ENCODE measurements around the gene TRPC6. TPM values are rescaled to one million over a fixed set of nuclear protein-coding genes. Genes with fewer than 3 reads are reported as not detected.

TRPC6 gene
- total RNA-seq, 1 experiment from 2014 or later = not detected

DNA sequence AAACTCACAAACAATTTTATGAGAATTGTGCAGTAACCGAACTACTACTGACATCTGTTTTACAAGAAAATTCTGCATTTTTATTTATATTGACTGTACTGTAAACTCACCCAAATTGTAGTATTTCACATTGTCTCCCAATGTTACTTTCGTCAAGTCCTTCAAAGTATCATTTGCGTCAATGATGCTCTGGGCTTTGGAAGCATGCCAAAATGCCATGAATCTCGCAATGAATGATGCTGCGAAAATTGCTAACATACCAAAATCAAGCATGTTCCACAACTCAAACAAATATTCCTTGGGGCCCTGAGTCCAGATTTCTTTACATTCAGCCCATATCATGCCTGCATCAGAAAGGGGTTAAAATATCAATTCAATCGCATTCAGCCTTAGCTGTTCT, 107.6 kb downstream of the TRPC6 start:
- Mint-ChIP-seq H3K36me3 (ENCODE audit: insufficient read depth, unreplicated experiment) (no peaks in the 10 kb centered on the region), H3K4me1 (ENCODE audit: insufficient read depth, unreplicated experiment) (peaks cover 12% of the 10 kb centered on the region), H3K9me3 (ENCODE audit: unreplicated experiment) (no peaks in the 10 kb centered on the region), H3K27me3 (ENCODE audit: insufficient read depth, unreplicated experiment) (no peaks in the 10 kb centered on the region), H3K4me3 (ENCODE audit: unreplicated experiment) (no peak overlapping the region), H3K27ac (ENCODE audit: low read depth, unreplicated experiment) (no peak overlapping the region)
- TF ChIP-seq, protein P1, sequence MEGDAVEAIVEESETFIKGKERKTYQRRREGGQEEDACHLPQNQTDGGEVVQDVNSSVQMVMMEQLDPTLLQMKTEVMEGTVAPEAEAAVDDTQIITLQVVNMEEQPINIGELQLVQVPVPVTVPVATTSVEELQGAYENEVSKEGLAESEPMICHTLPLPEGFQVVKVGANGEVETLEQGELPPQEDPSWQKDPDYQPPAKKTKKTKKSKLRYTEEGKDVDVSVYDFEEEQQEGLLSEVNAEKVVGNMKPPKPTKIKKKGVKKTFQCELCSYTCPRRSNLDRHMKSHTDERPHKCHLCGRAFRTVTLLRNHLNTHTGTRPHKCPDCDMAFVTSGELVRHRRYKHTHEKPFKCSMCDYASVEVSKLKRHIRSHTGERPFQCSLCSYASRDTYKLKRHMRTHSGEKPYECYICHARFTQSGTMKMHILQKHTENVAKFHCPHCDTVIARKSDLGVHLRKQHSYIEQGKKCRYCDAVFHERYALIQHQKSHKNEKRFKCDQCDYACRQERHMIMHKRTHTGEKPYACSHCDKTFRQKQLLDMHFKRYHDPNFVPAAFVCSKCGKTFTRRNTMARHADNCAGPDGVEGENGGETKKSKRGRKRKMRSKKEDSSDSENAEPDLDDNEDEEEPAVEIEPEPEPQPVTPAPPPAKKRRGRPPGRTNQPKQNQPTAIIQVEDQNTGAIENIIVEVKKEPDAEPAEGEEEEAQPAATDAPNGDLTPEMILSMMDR (IDR thresholded peaks at IDR 0.05; ENCODE audit: unreplicated experiment) = no peak
- ChIA-PET POLR2A (no interaction called here), CTCF (no interaction called here)
- intact Hi-C loops (cut with micrococcal nuclease) = no loop called here
- DNase-seq (ENCODE audit: unreplicated experiment) = no peak
- BruUV-seq (replicated peaks) = no TSS peak

DNA sequence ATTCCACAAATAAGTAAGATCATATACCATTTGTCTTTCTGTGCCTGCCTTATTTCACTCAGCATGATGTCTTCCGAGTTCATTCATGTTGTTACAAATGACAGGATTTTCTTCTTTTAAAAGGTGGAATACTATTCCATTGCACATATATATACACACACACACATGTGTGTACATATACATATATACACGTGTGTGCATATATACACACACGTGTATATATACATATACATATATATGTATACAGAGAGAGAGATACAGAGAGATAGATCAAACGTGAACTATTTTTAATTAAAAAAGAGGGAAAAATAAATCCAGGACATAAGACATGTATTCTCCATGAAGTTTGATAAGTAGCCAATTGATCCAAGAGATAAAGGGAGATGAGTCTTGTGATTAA, 108.1 kb downstream of the TRPC6 start:
- no peak overlapping the region for H3K27ac Mint-ChIP-seq (ENCODE audit: low read depth, unreplicated experiment)
- H3K9me3 Mint-ChIP-seq (ENCODE audit: unreplicated experiment) = no peaks in the 10 kb centered on the region
- H3K4me1 Mint-ChIP-seq (ENCODE audit: insufficient read depth, unreplicated experiment) = peaks cover 12% of the 10 kb centered on the region
- intact Hi-C loops (cut with micrococcal nuclease) = no loop called here
- no peaks in the 10 kb centered on the region for H3K27me3 Mint-ChIP-seq (ENCODE audit: insufficient read depth, unreplicated experiment)
- no peak for DNase-seq (ENCODE audit: unreplicated experiment)
- ChIA-PET POLR2A (interaction anchor here (0.6 kb wide), 1 partner anchor 348 kb away, joined by 4 read pairs; no protein-coding TSS in a partner anchor), CTCF (interaction anchor here (0.8 kb wide), 1 partner anchor 20 kb away, joined by 5 read pairs; no protein-coding TSS in a partner anchor)
- no peaks in the 10 kb centered on the region for H3K36me3 Mint-ChIP-seq (ENCODE audit: insufficient read depth, unreplicated experiment)
- H3K4me3 Mint-ChIP-seq (ENCODE audit: unreplicated experiment) = no peak overlapping the region
- no TSS peak for BruUV-seq (replicated peaks)
- TF ChIP-seq, protein P1 (IDR thresholded peaks at IDR 0.05; ENCODE audit: unreplicated experiment) = no peak

DNA sequence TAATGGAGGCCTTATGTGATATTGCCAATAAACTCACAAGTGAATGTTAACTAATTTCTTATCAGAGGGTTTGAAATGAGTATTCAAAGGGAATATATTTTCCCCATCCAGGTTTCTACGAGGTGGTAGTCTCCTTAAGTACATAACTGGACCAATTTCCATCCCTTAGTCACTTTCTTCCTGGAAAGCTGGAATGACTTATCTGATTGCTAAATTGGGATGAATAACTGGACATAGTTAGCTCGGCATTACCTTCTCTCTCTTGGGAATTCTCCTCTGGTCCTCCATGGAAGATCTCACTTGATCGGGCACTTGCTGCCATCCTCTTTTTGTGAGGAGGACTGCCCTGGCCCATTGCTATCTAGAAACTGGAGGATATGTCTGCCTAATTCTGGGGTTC, 109.1 kb downstream of the TRPC6 start:
- Mint-ChIP-seq H3K36me3 (ENCODE audit: insufficient read depth, unreplicated experiment) (no peaks in the 10 kb centered on the region), H3K4me1 (ENCODE audit: insufficient read depth, unreplicated experiment) (peaks cover 18% of the 10 kb centered on the region), H3K9me3 (ENCODE audit: unreplicated experiment) (no peaks in the 10 kb centered on the region), H3K27me3 (ENCODE audit: insufficient read depth, unreplicated experiment) (no peaks in the 10 kb centered on the region), H3K27ac (ENCODE audit: low read depth, unreplicated experiment) (no peak overlapping the region), H3K4me3 (ENCODE audit: unreplicated experiment) (no peak overlapping the region)
- DNase-seq (ENCODE audit: unreplicated experiment) = no peak
- ChIA-PET POLR2A (no interaction called here), CTCF (interaction anchor here (0.6 to 1.5 kb wide), 3 partner anchors 18 to 374 kb away, joined by 3 to 7 read pairs (median 5); no protein-coding TSS in a partner anchor)
- BruUV-seq (replicated peaks) = no TSS peak
- intact Hi-C loops (cut with micrococcal nuclease) = no loop called here
- TF ChIP-seq, protein P1 (IDR thresholded peaks at IDR 0.05; ENCODE audit: unreplicated experiment) = no peak

DNA sequence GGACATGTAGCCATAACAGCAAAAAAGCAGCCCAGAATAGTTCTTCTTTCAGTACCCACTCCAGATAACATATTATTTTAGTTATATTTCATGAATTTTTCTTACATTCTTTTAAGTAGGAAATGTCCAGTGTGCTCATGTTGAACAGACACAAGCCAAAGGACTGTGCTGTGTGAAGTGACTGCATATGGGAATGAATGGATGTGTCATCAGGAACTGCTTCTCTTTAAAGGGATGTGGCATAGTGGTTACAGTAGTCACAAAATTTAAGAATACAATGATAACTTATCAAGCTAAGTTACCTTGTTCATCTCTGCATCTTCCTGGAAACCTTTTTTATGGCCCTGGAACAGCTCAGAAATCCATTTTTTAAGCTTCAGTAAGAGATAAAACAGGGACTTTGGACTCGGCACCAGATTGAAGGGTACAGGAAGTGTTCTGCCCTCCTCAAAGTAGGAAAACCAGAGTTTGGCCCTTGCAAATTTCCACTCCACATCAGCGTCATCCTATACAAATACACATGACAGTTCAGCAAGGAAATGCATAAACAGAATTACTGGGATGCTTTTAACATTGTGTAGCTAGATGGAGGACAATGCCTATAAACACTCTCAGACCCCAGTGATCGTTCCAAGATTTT, 112.8 kb downstream of the TRPC6 start:
- Mint-ChIP-seq H3K27me3 (ENCODE audit: insufficient read depth, unreplicated experiment) (no peaks in the 10 kb centered on the region), H3K27ac (ENCODE audit: low read depth, unreplicated experiment) (no peak overlapping the region), H3K9me3 (ENCODE audit: unreplicated experiment) (no peaks in the 10 kb centered on the region), H3K36me3 (ENCODE audit: insufficient read depth, unreplicated experiment) (peaks cover 4% of the 10 kb centered on the region), H3K4me3 (ENCODE audit: unreplicated experiment) (no peak overlapping the region), H3K4me1 (ENCODE audit: insufficient read depth, unreplicated experiment) (peaks cover 6% of the 10 kb centered on the region)
- CTCF ChIA-PET = interaction anchor here (0.7 to 2.5 kb wide), 2 partner anchors 14 to 71 kb away, joined by 3 to 15 read pairs; no protein-coding TSS in a partner anchor
- TF ChIP-seq, protein P1 (IDR thresholded peaks at IDR 0.05; ENCODE audit: unreplicated experiment) = no peak
- peak; percentile 9 for DNase-seq (ENCODE audit: unreplicated experiment)
- intact Hi-C loops (cut with micrococcal nuclease) = no loop called here
- BruUV-seq (replicated peaks) = no TSS peak
- POLR2A ChIA-PET = interaction anchor here (0.7 kb wide), 1 partner anchor 34 kb away, joined by 3 read pairs; no protein-coding TSS in a partner anchor
